ENCODE measurements around the gene HNRNPC. TPM values are rescaled to one million over a fixed set of nuclear protein-coding genes. Genes with fewer than 3 reads are reported as not detected.
"Not testable (repeated sequence)": the region's sequence is repeated elsewhere in the genome, so short reads cannot be mapped to it uniquely, and the experiment has no call there.

The HNRNPC gene
- total and polyA plus RNA-seq, 5 donors from 2014 or later: 582 to 840 (median 791) TPM

DNA sequence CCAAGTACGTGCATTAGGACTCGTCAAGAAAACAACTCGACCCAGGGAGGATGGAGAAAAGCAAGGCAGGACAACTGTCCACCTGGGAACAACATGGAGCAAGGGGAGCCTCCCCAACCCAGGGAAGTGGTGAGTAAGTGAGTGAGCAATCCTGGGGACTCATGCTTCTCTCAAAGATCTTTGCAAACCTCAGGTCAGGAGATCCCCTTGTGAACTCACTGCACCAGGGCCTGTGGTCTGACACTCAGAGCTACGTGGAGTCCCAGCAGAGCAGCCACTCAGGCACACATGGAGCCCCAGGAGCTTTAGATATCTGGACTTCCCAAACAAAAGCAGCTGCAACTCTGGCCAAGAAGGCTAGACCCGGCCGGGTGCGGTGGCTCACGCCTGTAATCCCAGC lies 101.2 kb downstream of the HNRNPC start:
- no peak overlapping the region for H3K27ac Mint-ChIP-seq
- no peaks in the 10 kb centered on the region for H3K4me1 Mint-ChIP-seq
- H3K4me3 Mint-ChIP-seq: no peak overlapping the region
- H3K36me3 Mint-ChIP-seq: no peaks in the 10 kb centered on the region
- Histone ChIP-seq H3K27ac (ENCODE audit: insufficient read depth, low read length, poor library complexity, severe bottlenecking) (no peak overlapping the region), H3K27me3 (ENCODE audit: control insufficient read depth, insufficient read depth, low read length) (peaks cover 14% of the 10 kb centered on the region), H3K9me3 (ENCODE audit: control insufficient read depth in 2 of 2, low read length in 2 of 2) (no peaks in the 10 kb centered on the region), H3K4me3 (ENCODE audit: low read depth, low read length) (no peak overlapping the region), H3K36me3 (ENCODE audit: control insufficient read depth, insufficient read depth, low read length) (no peaks in the 10 kb centered on the region), H3K4me1 (ENCODE audit: control insufficient read depth, insufficient read depth, low read length, poor library complexity, severe bottlenecking) (no peaks in the 10 kb centered on the region)
- DNase-seq: no peak
- no peak for ATAC-seq (ENCODE audit: low read depth in 2 of 2)
- peaks cover 48% of the 10 kb centered on the region for H3K27me3 Mint-ChIP-seq
- H3K9me3 Mint-ChIP-seq: peaks cover 0 to 6% (median 2%) of the 10 kb centered on the region in 7 donors

DNA sequence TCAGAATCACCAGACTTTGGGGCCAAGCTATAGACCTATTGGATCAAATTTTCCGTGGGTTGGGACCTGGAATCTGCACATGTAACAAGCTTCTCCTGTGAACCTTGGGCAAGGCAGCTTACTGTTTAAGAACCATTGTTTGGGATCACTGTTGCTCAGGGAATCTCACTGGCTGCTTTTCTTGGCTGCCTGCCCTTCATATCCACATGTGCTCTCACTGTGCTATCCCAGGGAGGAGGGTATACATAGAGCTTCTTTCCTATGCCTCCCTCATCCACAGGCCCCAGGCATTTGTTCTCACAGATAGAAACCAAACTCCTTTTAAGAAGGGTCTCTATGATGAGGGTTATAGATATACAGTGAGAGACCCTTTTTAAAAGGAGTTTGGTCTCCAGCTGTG lies 103.6 kb downstream of the HNRNPC start:
- H3K4me1 Mint-ChIP-seq; H3K4me3 Mint-ChIP-seq; ATAC-seq (ENCODE audit: low read depth in 2 of 2); H3K27ac Mint-ChIP-seq; H3K9me3 ChIP-seq (ENCODE audit: control insufficient read depth in 2 of 2, low read length in 2 of 2); H3K27ac ChIP-seq (ENCODE audit: insufficient read depth, low read length, poor library complexity, severe bottlenecking); H3K27me3 ChIP-seq (ENCODE audit: control insufficient read depth, insufficient read depth, low read length); H3K4me3 ChIP-seq (ENCODE audit: low read depth, low read length); DNase-seq; H3K4me1 ChIP-seq (ENCODE audit: control insufficient read depth, insufficient read depth, low read length, poor library complexity, severe bottlenecking); H3K36me3 ChIP-seq (ENCODE audit: control insufficient read depth, insufficient read depth, low read length); H3K36me3 Mint-ChIP-seq; H3K9me3 Mint-ChIP-seq: not testable (repeated sequence)
- H3K27me3 Mint-ChIP-seq: peaks cover 37% of the 10 kb centered on the region

DNA sequence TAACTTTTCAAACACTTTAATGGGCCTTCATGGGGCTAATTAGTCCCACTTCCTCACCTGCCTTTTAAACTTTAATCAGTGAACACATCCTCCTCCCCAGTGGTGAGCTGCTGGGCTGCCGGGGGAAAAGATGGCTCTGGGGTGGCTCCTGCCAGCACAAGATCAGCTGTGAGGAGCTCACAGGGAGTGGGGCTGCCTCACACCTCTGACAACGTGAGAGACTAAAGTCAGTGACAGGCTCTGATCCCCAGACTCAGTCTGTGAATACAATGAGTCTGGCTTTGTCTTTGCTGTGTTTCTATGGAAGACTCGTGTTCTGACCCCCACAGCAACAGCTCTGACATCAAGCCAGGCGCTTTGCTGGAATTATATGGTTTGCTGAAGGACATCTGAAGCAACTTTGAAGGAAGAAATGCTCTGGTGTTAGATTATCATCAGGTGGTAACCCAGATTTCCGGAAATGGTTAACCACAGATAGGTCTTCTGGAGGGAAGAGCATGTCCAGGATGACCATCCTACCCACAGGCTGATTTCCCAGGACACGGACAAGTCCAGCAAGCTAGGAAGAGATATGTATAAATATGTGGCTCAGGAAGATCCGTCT lies 104.1 kb downstream of the HNRNPC start:
- not testable (repeated sequence) for H3K27ac ChIP-seq (ENCODE audit: insufficient read depth, low read length, poor library complexity, severe bottlenecking); H3K4me3 Mint-ChIP-seq; H3K36me3 ChIP-seq (ENCODE audit: control insufficient read depth, insufficient read depth, low read length); ATAC-seq (ENCODE audit: low read depth in 2 of 2); H3K36me3 Mint-ChIP-seq; H3K4me1 ChIP-seq (ENCODE audit: control insufficient read depth, insufficient read depth, low read length, poor library complexity, severe bottlenecking); H3K4me3 ChIP-seq (ENCODE audit: low read depth, low read length); H3K27ac Mint-ChIP-seq; H3K4me1 Mint-ChIP-seq; H3K9me3 ChIP-seq (ENCODE audit: control insufficient read depth in 2 of 2, low read length in 2 of 2); H3K27me3 ChIP-seq (ENCODE audit: control insufficient read depth, insufficient read depth, low read length); DNase-seq; H3K9me3 Mint-ChIP-seq
- peaks cover 37% of the 10 kb centered on the region for H3K27me3 Mint-ChIP-seq

DNA sequence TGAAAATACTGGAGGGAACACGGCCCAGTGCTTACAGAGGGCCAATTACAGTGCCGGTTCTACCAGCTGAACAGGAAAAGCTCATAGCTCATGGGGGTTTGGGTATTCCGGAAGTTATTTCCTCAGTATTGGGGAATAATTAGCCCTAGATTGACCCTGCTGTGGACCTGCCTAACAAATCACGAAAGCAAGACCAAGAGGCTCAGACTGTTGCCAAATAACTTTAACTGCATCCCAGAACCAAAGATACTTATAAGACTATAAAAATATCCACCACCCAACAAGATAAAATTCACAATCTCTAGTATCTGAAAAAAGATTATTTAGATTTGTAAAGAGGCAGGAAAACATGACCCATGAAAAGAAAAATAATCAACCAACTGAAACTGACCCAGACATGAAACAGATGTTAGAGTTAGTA lies 105.4 kb downstream of the HNRNPC start:
- no peak overlapping the region for H3K27ac ChIP-seq (ENCODE audit: insufficient read depth, low read length, poor library complexity, severe bottlenecking)
- Mint-ChIP-seq H3K27me3 (peaks cover 32% of the 10 kb centered on the region), H3K27ac (no peak overlapping the region), H3K4me3 (no peak overlapping the region), H3K4me1 (no peaks in the 10 kb centered on the region), H3K9me3 (peaks cover 0 to 2% (median 0%) of the 10 kb centered on the region in 7 donors), H3K36me3 (no peaks in the 10 kb centered on the region)
- H3K4me3 ChIP-seq (ENCODE audit: low read depth, low read length): no peak overlapping the region
- H3K9me3 ChIP-seq (ENCODE audit: control insufficient read depth in 2 of 2, low read length in 2 of 2): no peaks in the 10 kb centered on the region
- ATAC-seq (ENCODE audit: low read depth in 2 of 2) (no peak), DNase-seq (no peak)
- H3K27me3 ChIP-seq (ENCODE audit: control insufficient read depth, insufficient read depth, low read length): peaks cover 7% of the 10 kb centered on the region
- H3K4me1 ChIP-seq (ENCODE audit: control insufficient read depth, insufficient read depth, low read length, poor library complexity, severe bottlenecking): no peaks in the 10 kb centered on the region
- no peaks in the 10 kb centered on the region for H3K36me3 ChIP-seq (ENCODE audit: control insufficient read depth, insufficient read depth, low read length)

DNA sequence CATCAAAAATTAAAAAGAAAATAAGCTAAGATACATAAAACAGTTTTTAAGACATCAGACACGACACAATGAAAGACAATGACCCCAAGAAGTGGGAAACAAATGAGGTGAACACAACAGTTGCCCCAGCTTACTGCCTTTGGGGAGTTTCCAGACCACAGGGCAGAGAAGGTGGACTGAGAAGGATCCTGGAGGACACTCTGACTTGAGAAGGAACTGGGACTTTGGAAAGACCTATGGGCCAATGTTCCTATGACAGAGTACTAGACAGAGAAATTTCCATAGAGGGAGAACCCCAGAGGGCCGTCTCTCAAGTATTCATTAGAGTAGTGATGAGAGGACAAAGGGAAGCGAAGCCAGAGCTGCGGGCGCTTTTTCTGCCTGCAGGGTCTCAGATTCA lies 107.2 kb downstream of the HNRNPC start:
- H3K4me3 ChIP-seq (ENCODE audit: low read depth, low read length): no peak overlapping the region
- no peaks in the 10 kb centered on the region for H3K36me3 Mint-ChIP-seq
- peaks cover 38% of the 10 kb centered on the region for H3K27me3 Mint-ChIP-seq
- no peaks in the 10 kb centered on the region for H3K4me1 Mint-ChIP-seq
- H3K4me1 ChIP-seq (ENCODE audit: control insufficient read depth, insufficient read depth, low read length, poor library complexity, severe bottlenecking): no peaks in the 10 kb centered on the region
- no peak overlapping the region for H3K4me3 Mint-ChIP-seq
- no peaks in the 10 kb centered on the region for H3K9me3 ChIP-seq (ENCODE audit: control insufficient read depth in 2 of 2, low read length in 2 of 2)
- no peak overlapping the region for H3K27ac Mint-ChIP-seq
- H3K27ac ChIP-seq (ENCODE audit: insufficient read depth, low read length, poor library complexity, severe bottlenecking): no peak overlapping the region
- DNase-seq (no peak), ATAC-seq (ENCODE audit: low read depth in 2 of 2) (no peak)
- H3K9me3 Mint-ChIP-seq: peaks cover 0 to 2% (median 0%) of the 10 kb centered on the region in 7 donors
- H3K36me3 ChIP-seq (ENCODE audit: control insufficient read depth, insufficient read depth, low read length): no peaks in the 10 kb centered on the region
- peaks cover 13% of the 10 kb centered on the region for H3K27me3 ChIP-seq (ENCODE audit: control insufficient read depth, insufficient read depth, low read length)

DNA sequence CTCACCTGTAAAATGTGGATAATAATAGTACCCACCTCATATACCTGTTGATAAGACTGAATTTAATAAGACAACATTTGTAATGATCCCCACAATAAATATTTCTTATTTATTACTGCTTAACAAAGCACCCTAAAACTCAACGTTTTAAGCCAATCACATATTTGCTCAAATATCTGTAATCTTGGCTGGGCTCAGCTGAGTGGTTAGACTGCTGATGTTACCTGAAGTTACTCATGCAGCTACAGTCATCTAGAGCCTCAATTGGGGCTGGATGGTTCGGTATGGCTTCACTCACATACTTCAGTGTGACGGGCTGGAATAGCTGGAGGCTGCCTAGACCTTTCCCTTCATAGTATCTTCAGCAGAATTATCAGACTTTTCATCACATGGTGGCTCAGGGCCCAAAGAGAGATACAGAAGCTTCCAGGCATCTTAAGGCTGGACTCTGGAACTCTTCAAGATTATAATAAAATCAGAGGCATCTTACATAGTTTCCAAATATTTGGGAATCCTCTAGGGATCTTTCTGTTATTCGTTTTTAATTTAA lies 109.1 kb downstream of the HNRNPC start:
- H3K4me1 ChIP-seq (ENCODE audit: control insufficient read depth, insufficient read depth, low read length, poor library complexity, severe bottlenecking): no peaks in the 10 kb centered on the region
- H3K27me3 Mint-ChIP-seq: peaks cover 40% of the 10 kb centered on the region
- H3K36me3 Mint-ChIP-seq: no peaks in the 10 kb centered on the region
- no peaks in the 10 kb centered on the region for H3K9me3 ChIP-seq (ENCODE audit: control insufficient read depth in 2 of 2, low read length in 2 of 2)
- H3K36me3 ChIP-seq (ENCODE audit: control insufficient read depth, insufficient read depth, low read length): no peaks in the 10 kb centered on the region
- H3K27me3 ChIP-seq (ENCODE audit: control insufficient read depth, insufficient read depth, low read length): peaks cover 20% of the 10 kb centered on the region
- DNase-seq (no peak), ATAC-seq (ENCODE audit: low read depth in 2 of 2) (no peak)
- H3K9me3 Mint-ChIP-seq: peaks cover 0 to 2% (median 0%) of the 10 kb centered on the region in 7 donors
- H3K27ac Mint-ChIP-seq: no peak overlapping the region
- H3K4me3 ChIP-seq (ENCODE audit: low read depth, low read length): no peak overlapping the region
- H3K4me3 Mint-ChIP-seq: no peak overlapping the region
- peaks cover 0 to 3% (median 0%) of the 10 kb centered on the region in 4 donors for H3K4me1 Mint-ChIP-seq
- no peak overlapping the region for H3K27ac ChIP-seq (ENCODE audit: insufficient read depth, low read length, poor library complexity, severe bottlenecking)

Other genes starting within 250 kb of the HNRNPC start
- gene NDRG2, start 244.4 kb downstream of the HNRNPC start, total RNA-seq: 15.7 TPM
- 10 to 100 TPM; 13.3 to 19.6 (median 18.0) TPM for gene NDRG2, start 244.4 kb downstream of the HNRNPC start, polyA plus RNA-seq
- gene TPPP2, start 239.2 kb downstream of the HNRNPC start, total RNA-seq: not detected
- gene TPPP2, start 239.2 kb downstream of the HNRNPC start, polyA plus RNA-seq: not detected
- gene RNASE13, start 234.6 kb downstream of the HNRNPC start, total RNA-seq: not detected
- gene RNASE13, start 234.6 kb downstream of the HNRNPC start, polyA plus RNA-seq: not detected
- not detected for gene RNASE7, start 227.1 kb downstream of the HNRNPC start, total RNA-seq
- not detected for gene RNASE7, start 227.1 kb downstream of the HNRNPC start, polyA plus RNA-seq
- gene RNASE8, start 211.6 kb downstream of the HNRNPC start, total RNA-seq: not detected
- not detected for gene RNASE8, start 211.6 kb downstream of the HNRNPC start, polyA plus RNA-seq
- gene ARHGEF40, start 199.1 kb downstream of the HNRNPC start, total RNA-seq: 7.4 TPM
- gene ARHGEF40, start 199.1 kb downstream of the HNRNPC start, polyA plus RNA-seq: under 1 TPM in 2 of 4 donors, not detected in 2; 0.07 to 0.64 TPM
- 5.0 TPM for gene ZNF219, start 170.8 kb downstream of the HNRNPC start, total RNA-seq
- 1 to 10 TPM; 1.1 to 1.9 (median 1.3) TPM for gene ZNF219, start 170.8 kb downstream of the HNRNPC start, polyA plus RNA-seq
- not detected for gene TMEM253, start 168.4 kb downstream of the HNRNPC start, total RNA-seq
- gene TMEM253, start 168.4 kb downstream of the HNRNPC start, polyA plus RNA-seq: not detected
- not detected for gene OR5AU1, start 113.4 kb downstream of the HNRNPC start, total RNA-seq
- not detected for gene OR5AU1, start 113.4 kb downstream of the HNRNPC start, polyA plus RNA-seq
- not detected for gene RPGRIP1, start 10.6 kb upstream of the HNRNPC start, total RNA-seq
- under 1 TPM in 1 of 4 donors, not detected in 3; 0.10 TPM for gene RPGRIP1, start 10.6 kb upstream of the HNRNPC start, polyA plus RNA-seq
- gene SUPT16H, start 114.6 kb upstream of the HNRNPC start, total RNA-seq: 49.7 TPM
- 10 to 100 TPM; 58.8 to 65.5 (median 63.7) TPM for gene SUPT16H, start 114.6 kb upstream of the HNRNPC start, polyA plus RNA-seq
- 142 TPM for gene CHD8, start 186.7 kb upstream of the HNRNPC start, total RNA-seq
- gene CHD8, start 186.7 kb upstream of the HNRNPC start, polyA plus RNA-seq: 10 to 100 TPM; 15.3 to 30.9 (median 20.9) TPM
- 32.6 TPM for gene RAB2B, start 207.5 kb upstream of the HNRNPC start, total RNA-seq
- gene RAB2B, start 207.5 kb upstream of the HNRNPC start, polyA plus RNA-seq: 10 to 100 TPM; 12.1 to 19.8 (median 14.8) TPM
- gene TOX4, start 207.8 kb upstream of the HNRNPC start, total RNA-seq: 128 TPM
- gene TOX4, start 207.8 kb upstream of the HNRNPC start, polyA plus RNA-seq: 100 to 1,000 TPM in 1 of 4 donors, 10 to 100 TPM in 3; 90.0 to 114 (median 95.4) TPM
- gene METTL3, start 241.9 kb upstream of the HNRNPC start, total RNA-seq: 59.0 TPM
- gene METTL3, start 241.9 kb upstream of the HNRNPC start, polyA plus RNA-seq: 10 to 100 TPM; 20.6 to 32.6 (median 23.9) TPM

Data from CD4-positive, CD25-positive, alpha-beta regulatory T cell (primary cell).